Measurements from ENCODE around the gene LAMP5. TPM values are rescaled to one million over a fixed set of nuclear protein-coding genes. Genes with fewer than 3 reads are reported as not detected.

The LAMP5 gene
- total and polyA plus RNA-seq, 9 of the 15 experiments (the other 6 are each of a cell fraction or from before 2014, with no cell fraction given) = not detected

DNA sequence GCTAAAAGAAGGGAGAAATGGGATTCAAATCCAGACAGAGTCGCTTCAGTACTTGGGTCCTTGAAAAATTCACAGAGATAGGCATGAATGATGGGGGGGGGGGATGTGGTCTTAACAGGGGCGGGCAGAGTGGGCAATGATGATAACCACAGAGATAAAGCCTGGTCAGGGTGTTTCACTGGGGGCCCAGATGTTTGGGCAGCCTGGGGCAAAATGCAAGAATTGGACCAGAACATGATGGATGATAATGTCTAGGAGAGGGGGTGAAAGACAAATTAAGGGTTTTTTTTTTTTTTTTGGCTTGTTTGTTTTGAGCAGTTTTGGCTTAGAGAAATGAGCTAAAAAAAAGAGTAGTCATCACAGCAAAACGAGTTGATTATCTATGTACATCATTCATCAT lies 57.4 kb downstream of the LAMP5 start:
- no peak for FAIRE-seq
- no peak for ATAC-seq
- H3K9me3 ChIP-seq (replicated peaks; ENCODE audit: control insufficient read depth, insufficient read depth, low read depth, low read length) = no peaks in the 10 kb centered on the region
- in situ Hi-C loops (cut with MboI) = no loop called here
- TF ChIP-seq NCOA2 (IDR thresholded peaks at IDR 0.05; ENCODE audit: partially characterized antibody in 2 of 2) (no peak), ZNF354B (CRISPR knock-in tag; IDR thresholded peaks at IDR 0.05) (no peak), BCL6 (CRISPR knock-in tag; IDR thresholded peaks at IDR 0.05) (no peak), L3MBTL2 (IDR thresholded peaks at IDR 0.05) (no peak), ZNF76 (CRISPR knock-in tag; IDR thresholded peaks at IDR 0.05; ENCODE audit: borderline replicate concordance) (no peak)
- TF ChIP-seq, protein P1, sequence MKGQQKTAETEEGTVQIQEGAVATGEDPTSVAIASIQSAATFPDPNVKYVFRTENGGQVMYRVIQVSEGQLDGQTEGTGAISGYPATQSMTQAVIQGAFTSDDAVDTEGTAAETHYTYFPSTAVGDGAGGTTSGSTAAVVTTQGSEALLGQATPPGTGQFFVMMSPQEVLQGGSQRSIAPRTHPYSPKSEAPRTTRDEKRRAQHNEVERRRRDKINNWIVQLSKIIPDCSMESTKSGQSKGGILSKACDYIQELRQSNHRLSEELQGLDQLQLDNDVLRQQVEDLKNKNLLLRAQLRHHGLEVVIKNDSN (CRISPR knock-in tag; IDR thresholded peaks at IDR 0.05) = no peak
- TF ChIP-seq, protein P2, sequence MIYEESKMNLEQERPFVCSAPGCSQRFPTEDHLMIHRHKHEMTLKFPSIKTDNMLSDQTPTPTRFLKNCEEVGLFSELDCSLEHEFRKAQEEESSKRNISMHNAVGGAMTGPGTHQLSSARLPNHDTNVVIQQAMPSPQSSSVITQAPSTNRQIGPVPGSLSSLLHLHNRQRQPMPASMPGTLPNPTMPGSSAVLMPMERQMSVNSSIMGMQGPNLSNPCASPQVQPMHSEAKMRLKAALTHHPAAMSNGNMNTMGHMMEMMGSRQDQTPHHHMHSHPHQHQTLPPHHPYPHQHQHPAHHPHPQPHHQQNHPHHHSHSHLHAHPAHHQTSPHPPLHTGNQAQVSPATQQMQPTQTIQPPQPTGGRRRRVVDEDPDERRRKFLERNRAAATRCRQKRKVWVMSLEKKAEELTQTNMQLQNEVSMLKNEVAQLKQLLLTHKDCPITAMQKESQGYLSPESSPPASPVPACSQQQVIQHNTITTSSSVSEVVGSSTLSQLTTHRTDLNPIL (CRISPR knock-in tag; IDR thresholded peaks at IDR 0.05) = no peak
- TF ChIP-seq, protein P3, sequence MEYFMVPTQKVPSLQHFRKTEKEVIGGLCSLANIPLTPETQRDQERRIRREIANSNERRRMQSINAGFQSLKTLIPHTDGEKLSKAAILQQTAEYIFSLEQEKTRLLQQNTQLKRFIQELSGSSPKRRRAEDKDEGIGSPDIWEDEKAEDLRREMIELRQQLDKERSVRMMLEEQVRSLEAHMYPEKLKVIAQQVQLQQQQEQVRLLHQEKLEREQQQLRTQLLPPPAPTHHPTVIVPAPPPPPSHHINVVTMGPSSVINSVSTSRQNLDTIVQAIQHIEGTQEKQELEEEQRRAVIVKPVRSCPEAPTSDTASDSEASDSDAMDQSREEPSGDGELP (CRISPR knock-in tag; IDR thresholded peaks at IDR 0.05; ENCODE audit: borderline replicate concordance) = no peak
- WGBS (ENCODE audit: insufficient coverage, low coverage, missing lambda C conversion rate) = 0% methylated on average over 2 of the region's 3 CpGs
- no peak overlapping the region for H3K4me2 ChIP-seq (ENCODE audit: insufficient read depth, low read length)
- no peak overlapping the region for H3K27ac ChIP-seq (ENCODE audit: extremely low read depth, low read depth, low read length)
- H3K79me2 ChIP-seq (ENCODE audit: control insufficient read depth, insufficient read depth, low read length) = no peaks in the 10 kb centered on the region
- no peak for DNase-seq (ENCODE audit: extremely low read depth in 1 of 4, low spot score in 3 of 4)
- no peaks in the 10 kb centered on the region for H4K20me1 ChIP-seq (replicated peaks; ENCODE audit: control insufficient read depth, insufficient read depth, low read length)
- no peak overlapping the region for H3K4me3 ChIP-seq
- no peak overlapping the region for H3K9ac ChIP-seq (ENCODE audit: insufficient read depth in 1 of 2, low read depth in 2 of 2, low read length in 2 of 2)
- no peak overlapping the region for H2AFZ ChIP-seq (ENCODE audit: low read depth, low read length)
- intact Hi-C loops (cut with micrococcal nuclease) = no loop called here
- H3K36me3 ChIP-seq (ENCODE audit: control insufficient read depth, insufficient read depth, low read length) = no peaks in the 10 kb centered on the region
- H3K9me1 ChIP-seq (ENCODE audit: control insufficient read depth, insufficient read depth, low read length) = no peaks in the 10 kb centered on the region
- no peaks in the 10 kb centered on the region for H3K27me3 ChIP-seq (ENCODE audit: control insufficient read depth in 2 of 2, insufficient read depth in 2 of 2, low read length in 2 of 2)
- no TSS peak for BruUV-seq (replicated peaks)
- H3K4me1 ChIP-seq (replicated peaks in 1 of 2; ENCODE audit: control insufficient read depth in 2 of 2, insufficient read depth in 2 of 2, low read length in 2 of 2) = no peaks in the 10 kb centered on the region
- ChIA-PET POLR2A (no interaction called here), CTCF (ENCODE audit: low intra/inter-chr PET ratio) (no interaction called here)

All from K562 (cell line).